Measurements from ENCODE around the gene LDLR.
"Not testable (repeated sequence)": the region's sequence is repeated elsewhere in the genome, so short reads cannot be mapped to it uniquely, and the experiment has no call there.

The LDLR gene

DNA sequence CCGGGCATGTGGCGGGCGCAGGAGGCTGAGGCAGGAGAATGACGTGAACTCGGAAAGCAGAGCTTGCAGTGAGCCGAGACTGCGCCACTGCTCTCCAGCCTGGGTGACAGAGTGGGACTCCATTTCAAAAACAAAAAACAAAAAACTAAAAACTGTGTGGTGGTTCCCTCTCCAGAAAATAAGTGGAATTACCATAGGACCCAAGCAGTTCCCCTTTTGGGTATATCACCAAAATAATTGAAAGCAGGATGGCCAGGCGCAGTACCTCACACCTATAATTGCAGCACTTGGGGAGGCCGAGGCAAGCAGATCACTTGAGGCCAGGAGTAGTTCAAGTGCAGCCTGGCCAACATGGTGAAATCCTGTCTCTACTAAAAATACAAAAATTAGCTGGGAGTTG is 15.7 kb upstream of the LDLR start:
- no peak for DNase-seq (ENCODE audit: low read depth)

DNA sequence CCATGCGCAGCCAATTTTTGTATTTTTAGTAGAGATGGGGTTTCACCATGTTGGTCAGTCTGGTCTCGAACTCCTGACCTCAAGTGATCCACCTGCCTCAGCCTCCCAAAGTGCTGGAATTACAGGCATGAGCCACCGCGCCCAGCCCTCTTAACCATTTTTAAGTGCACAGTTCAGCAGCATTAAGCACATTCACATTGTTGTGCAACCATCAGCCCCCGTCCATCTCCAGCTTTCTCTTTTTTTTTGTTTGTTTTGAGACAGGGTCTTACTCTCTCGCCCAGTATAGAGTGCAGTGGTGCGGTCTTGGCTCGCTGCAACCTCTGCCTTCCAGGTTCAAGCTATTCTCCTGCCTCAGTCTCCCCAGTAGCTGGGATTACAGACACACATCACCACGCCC is 12.5 kb upstream of the LDLR start:
- DNase-seq (ENCODE audit: low read depth), result not testable (repeated sequence)

DNA sequence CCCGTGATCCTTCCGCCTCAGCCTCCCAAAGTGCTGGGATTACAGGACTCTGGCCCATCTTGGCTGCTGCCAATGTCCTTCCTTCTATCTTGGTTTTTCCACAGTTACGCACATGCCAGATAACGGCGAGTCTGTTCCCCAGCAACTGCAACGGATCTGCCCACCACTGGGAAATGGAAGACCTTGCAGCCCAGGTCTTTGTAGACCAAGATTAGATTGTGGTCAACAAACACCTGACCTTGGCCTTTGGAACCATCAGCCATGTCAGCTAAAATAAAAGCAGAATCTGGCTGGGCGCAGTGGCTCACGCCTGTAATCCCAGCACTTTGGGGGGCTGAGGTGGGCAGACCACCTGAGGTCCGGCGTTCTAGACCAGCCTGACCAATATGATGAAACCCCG is 10.4 kb upstream of the LDLR start:
- DNase-seq (ENCODE audit: low read depth), result no peak

DNA sequence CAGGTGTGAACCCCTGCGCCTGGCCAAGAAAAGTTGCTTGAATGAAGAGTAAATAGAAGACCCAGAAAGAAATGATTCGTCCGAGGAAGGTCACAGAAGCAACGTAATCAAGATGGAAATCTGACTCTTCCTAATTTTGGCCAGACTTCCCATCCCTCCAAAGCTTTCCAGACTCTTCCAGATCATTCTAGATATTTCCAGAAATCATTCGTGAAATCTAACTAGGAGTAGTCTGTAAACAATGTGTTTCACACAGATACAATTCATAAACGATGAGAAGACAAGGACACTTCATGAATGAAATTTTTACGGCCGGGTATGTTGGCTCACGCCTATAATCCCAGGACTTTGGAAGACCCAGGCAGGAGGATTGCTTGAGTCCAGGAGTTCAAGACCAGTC is 9.3 kb upstream of the LDLR start:
- no peak for DNase-seq (ENCODE audit: low read depth)

DNA sequence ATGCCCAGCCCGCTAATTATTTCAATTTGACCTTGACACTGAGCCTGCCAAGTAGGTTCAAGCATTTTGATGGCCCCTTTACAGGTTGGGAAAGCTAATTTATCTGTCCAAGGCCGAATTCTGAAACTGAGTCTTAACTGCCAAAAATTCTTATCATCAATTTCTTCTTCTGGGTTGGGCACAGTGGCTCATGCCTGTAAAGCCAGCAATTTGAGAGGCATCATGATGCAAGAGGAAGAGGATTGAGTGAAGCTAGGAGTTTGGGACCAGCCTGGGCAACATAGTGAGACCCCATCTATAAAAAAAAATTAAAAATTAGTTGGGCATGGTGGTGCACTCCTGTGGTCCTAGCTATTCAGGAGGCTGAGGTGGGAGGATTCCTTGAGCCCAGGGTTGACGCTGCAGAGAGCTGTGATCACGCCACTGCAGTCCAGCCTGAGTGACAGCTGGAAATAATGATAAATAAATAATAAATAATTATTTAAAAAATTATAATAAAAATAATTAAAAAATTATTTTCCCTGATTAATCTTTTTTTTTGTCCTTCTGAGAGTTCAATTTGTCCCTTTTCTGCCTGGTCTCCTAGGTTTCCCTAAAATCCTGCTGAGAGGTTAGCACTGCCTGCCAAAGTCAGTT is 1.3 kb upstream of the LDLR start:
- DNase-seq (ENCODE audit: low read depth), result no peak

DNA sequence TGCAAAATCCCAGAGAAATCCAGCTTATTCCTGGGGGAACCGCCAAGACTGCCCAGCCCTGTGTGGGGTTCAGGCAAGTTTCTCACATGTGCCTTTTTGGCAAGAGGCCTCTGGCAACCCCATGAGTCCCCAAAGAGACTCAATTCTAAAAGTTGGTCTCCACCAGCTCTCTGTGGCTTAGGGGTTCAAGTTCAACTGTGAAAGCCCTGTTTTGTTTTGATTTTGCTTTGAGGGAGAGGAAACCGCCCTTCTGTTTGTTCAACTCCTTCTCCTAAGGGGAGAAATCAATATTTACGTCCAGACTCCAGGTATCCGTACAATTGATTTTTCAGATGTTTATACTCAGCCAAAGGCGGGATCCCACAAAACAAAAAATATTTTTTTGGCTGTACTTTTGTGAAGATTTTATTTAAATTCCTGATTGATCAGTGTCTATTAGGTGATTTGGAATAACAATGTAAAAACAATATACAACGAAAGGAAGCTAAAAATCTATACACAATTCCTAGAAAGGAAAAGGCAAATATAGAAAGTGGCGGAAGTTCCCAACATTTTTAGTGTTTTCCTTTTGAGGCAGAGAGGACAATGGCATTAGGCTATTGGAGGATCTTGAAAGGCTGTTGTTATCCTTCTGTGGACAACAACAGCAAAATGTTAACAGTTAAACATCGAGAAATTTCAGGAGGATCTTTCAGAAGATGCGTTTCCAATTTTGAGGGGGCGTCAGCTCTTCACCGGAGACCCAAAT is 583 bp upstream of the LDLR start:
- no peak for DNase-seq (ENCODE audit: low read depth)

DNA sequence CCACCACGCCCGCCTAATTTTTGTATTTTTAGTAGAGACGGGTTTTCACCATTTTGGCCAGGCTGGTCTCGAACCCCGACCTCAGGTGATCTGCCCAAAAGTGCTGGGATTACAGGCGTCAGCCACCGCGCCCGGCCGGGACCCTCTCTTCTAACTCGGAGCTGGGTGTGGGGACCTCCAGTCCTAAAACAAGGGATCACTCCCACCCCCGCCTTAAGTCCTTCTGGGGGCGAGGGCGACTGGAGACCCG is 676 bp downstream of the LDLR start:
- not testable (repeated sequence) for DNase-seq (ENCODE audit: low read depth)

DNA sequence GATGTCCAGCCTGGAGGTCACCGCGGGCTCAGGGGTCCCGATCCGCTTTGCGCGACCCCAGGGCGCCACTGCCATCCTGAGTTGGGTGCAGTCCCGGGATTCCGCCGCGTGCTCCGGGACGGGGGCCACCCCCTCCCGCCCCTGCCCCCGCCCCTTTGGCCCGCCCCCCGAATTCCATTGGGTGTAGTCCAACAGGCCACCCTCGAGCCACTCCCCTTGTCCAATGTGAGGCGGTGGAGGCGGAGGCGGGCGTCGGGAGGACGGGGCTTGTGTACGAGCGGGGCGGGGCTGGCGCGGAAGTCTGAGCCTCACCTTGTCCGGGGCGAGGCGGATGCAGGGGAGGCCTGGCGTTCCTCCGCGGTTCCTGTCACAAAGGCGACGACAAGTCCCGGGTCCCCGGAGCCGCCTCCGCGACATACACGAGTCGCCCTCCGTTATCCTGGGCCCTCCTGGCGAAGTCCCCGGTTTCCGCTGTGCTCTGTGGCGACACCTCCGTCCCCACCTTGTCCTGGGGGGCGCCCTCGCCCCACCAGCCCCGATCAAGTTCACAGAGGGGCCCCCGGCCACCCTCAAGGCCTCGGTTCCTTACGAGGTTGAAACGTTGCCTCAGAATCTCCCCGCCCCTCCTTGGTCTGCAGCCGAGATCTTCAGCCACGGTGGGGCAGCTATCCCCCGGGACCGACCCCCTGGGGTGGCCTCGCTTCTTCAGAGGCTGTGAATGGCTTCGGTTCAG is 1.2 kb downstream of the LDLR start:
- peak; percentile 97 for DNase-seq (ENCODE audit: low read depth)

DNA sequence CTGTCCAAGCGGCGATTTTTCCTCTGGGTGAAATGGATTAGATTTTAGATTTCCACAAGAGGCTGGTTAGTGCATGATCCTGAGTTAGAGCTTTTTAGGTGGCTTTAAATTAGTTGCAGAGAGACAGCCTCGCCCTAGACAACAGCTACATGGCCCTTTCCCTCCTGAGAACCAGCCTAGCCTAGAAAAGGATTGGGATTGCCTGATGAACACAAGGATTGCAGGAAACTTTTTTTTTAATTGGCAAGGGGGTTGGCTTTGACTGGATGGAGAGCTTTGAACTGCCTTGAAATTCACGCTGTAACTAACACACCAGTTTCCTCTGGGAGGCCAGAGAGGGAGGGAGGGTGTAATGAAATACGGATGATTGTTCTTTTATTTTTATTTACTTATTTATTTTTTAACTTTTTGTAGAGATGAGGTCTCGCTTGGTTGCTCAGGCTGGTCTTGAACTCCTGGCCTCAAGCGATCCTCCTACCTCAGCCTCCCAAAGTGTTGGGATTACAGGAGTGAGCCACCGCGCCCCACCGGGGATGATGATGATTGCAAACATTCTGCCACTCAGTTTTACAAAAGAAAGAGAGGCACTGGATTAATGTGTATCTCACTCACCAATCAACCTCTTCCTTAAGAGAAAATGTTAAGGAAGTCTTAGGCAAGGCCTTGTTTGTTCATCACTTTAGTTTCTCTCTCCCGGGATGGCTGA is 1.9 kb downstream of the LDLR start:
- no peak for DNase-seq (ENCODE audit: low read depth)

DNA sequence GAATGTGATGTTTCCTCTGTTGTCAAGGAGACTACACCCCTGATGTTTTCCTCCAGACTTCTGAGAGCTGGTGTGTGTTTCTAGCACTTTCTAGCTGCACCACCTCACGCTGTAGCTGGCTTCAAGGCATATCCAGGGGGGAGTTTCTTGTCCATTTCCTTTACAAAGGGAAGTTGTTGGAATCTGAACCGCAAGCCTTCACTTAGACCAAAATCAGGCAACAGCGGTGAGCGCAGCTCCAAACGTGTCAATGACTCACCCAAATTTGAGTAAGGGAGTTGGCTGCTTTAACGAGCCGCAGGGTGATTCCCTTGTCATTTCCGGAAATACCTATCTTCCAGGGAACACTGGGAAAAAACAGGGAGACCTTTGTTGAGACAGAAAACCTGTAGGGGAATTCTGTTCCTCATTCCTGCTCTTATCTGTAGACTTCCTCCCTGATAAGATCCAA is 2.5 kb downstream of the LDLR start:
- peak; percentile 91 for DNase-seq (ENCODE audit: low read depth)

DNA sequence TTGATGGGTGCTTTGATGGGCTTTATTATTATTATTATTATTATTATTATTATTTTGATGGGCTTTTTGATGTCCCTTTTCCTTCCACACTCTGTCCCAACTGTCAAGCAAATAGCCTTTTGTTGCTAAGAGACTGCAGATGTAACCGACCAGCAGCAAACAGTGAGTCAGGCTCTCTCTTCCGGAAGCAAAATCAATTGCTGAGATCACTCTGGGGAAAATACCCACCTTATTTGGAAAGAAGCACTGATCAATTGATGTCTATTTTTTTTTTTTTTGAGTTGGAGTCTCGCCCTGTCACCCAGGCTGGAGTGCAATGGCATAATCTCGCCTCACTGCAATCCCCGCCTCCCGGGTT is 2.9 kb downstream of the LDLR start:
- peak; percentile 76 for DNase-seq (ENCODE audit: low read depth)

DNA sequence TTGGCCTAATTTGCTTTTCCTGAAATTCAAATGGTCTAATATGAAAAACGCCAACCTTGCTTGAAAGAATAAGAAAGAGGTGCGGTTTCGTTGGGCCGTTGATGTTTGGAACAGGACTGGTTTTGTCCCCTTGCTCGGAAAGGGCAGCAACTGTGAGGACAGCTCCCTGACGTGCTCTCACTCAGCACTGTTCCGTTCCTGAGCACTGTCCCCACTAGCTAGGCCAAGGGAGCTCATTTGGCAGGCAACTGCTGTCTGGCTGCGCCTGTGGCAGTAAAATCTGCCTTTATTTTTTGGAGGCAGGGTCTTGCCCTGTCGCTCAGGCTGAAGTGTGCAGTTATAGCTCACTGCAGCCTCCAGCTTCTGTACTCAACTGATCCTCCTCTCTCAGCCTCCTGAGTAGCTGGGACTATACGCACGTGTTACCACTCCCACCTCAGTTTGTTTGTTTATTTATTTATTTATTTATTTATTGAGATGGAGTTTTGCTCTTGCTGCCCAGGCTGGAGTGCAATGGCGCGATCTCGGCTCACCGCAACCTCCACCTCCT is 4.5 kb downstream of the LDLR start:
- DNase-seq (ENCODE audit: low read depth), result no peak

DNA sequence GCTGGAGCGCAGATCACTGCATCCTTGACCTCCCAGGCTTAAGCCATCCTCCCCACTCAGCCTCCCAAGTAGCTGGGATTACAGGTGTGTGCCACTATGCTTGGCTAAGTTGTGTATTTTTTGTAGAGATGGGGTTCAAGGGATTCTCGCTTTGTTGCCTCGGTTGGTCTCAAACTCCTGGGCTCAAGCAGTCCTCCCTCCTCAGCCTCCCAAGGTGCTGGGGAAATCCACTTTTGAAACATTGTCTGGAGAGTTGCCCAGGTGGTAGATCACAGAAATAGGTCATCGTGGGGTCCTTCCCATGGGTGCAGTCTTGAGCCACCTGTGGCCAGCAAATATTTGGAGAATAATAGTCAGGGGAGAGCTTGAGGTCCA is 5.2 kb downstream of the LDLR start:
- no peak for DNase-seq (ENCODE audit: low read depth)

DNA sequence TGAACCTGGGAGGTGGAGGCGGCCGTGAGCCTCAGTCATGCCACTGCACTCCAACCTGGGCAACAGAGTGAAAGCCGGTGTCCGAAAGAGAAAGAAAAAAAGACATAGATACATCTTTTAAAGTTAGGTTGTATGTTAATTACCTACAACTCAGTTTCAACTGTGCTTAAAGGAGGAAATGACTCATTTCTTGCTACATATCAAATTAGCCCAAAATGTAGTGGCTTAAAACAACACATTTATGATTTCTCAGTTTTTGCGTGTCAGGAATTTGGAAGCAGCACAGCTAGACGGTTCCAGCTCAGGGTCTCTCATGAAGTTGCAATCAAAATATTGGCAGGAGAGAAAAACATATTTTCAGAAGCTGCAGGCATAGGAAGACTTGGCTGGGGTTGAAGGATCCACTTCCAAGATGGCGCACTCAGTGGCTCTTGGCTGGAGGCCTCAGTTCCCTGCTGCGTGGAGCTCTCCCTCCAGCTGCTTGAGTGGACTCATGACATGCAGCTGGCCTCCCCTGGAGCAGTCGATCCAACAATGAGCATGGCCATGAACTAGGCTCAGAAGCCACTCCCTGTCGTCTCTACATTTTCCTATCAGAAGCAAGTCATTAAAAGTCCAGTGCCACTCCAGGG is 7.1 kb downstream of the LDLR start:
- peak; percentile 69 for DNase-seq (ENCODE audit: low read depth)

DNA sequence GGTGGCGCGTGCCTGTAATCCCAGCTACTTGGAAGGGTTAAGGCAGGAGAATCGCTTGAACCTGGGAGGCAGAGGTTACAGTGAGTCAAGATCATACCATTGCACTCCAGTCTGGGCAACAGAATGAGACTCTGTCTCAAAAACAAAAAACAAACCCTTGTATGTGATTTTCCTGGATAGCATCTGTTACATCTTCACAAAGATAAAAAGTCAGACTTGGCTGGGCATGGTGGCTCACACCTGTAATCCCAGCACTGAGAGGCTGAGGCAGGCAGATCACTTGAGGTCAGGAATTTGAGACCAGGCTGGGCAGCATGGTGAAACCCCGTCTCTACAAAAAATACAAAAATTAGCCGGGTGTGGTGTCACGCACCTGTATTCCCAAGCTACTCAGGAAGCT is 8.1 kb downstream of the LDLR start:
- not testable (repeated sequence) for DNase-seq (ENCODE audit: low read depth)

DNA sequence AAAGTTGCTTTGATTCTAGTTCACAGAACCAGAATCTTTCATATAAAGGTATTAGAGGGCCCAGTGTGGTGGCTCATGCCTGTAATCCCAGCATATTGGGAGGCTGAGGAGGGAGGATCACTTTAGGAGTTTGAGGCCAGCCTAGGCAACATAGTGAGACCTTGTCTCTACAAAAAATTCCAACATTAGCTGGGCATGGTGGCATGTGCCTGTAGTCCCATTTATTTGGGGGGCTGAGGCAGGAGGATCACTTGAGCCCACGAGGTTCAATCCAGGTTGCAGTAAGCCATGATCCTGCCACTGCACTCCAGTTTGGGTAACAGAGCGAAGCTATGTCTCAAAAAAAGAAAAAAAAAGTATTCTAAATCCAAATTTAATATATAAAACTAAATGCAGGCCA is 9.1 kb downstream of the LDLR start:
- DNase-seq (ENCODE audit: low read depth), result no peak

DNA sequence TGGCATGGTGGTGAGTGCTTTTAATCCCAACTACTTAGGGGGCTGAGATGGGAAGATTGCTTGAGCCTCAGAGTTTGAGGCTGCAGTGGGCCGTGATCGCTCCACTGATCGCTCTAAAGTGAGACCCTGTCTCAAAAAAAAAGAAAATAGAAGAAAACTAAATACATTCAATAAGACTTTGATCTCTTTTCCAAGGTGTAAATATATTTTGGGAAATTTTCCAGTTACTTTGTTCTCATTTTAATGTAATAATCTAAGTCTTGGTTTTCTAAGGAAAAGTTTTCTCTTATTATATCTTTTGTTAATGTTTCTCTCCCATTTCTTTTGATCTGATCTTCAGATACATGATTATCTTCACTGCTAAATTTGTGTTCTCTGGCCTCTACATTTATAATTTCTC is 9.6 kb downstream of the LDLR start:
- DNase-seq (ENCODE audit: low read depth), result no peak

DNA sequence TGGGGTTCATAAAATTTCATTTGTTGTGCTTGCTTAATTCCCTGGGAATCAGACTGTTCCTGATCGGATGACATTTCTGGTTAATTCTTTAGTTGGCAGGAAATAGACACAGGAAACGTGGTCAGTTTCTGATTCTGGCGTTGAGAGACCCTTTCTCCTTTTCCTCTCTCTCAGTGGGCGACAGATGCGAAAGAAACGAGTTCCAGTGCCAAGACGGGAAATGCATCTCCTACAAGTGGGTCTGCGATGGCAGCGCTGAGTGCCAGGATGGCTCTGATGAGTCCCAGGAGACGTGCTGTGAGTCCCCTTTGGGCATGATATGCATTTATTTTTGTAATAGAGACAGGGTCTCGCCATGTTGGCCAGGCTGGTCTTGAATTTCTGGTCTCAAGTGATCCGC is 10.8 kb downstream of the LDLR start:
- no peak for DNase-seq (ENCODE audit: low read depth)

DNA sequence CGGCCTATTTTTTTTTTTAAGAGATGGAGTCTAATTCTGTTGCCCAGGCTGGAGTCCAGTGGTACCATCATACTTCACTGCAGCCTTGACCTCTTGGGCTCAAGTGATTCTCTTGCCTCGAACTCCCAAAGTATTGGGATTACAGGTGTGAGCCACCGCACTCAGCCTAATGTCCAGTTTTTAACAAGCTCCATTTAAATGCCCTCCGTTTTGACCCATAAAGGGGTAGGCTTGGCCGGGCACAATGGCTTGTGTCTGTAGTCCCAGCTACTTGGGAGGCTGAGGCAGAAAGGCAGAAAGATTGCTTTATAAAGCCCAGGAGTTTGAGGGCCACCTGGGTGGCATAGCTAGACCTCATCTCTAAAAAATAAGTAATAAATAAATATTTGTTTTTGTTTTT is 11.8 kb downstream of the LDLR start:
- DNase-seq (ENCODE audit: low read depth), result no peak

DNA sequence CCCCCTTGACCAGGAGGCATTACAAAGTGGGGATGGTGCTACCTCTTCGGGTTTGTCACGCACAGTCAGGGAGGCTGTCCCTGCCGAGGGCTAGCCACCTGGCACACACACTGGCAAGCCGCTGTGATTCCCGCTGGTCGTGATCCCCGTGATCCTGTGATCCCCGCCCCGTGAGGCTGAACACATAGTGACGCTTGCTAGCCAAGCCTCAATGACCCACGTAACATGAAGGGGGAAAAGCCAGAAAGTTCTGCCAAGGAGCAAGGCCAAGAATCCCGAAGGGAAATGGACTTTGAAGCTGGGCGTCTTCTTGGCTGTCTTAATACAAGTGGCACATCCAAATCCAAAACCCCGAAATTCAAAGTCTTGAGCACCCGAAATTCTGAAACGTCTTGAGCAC is 13.7 kb downstream of the LDLR start:
- no peak for DNase-seq (ENCODE audit: low read depth)

DNA sequence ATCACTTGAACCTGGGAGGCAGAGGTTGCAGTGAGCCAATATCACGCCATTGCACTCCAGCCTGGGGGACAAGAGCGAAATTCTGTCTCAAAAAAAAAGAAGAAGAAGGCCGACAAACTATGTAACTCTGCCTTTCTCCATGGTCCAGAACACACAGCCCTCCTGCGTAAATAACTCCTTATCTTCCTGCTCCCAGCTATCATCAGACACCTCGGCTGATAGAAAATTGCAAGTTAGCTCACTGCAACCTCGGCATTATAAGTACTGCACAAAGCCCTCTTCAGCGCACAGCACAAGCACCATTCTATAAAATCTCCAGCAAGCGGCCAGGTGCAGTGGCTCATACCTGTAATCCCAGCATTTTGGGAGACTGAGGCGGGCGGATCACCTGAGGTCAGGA is 14.4 kb downstream of the LDLR start:
- not testable (repeated sequence) for DNase-seq (ENCODE audit: low read depth)

DNA sequence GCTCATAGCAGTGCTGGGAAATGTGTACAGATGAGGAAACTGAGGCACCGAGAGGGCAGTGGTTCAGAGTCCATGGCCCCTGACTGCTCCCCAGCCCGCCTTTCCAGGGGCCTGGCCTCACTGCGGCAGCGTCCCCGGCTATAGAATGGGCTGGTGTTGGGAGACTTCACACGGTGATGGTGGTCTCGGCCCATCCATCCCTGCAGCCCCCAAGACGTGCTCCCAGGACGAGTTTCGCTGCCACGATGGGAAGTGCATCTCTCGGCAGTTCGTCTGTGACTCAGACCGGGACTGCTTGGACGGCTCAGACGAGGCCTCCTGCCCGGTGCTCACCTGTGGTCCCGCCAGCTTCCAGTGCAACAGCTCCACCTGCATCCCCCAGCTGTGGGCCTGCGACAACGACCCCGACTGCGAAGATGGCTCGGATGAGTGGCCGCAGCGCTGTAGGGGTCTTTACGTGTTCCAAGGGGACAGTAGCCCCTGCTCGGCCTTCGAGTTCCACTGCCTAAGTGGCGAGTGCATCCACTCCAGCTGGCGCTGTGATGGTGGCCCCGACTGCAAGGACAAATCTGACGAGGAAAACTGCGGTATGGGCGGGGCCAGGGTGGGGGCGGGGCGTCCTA is 15.9 kb downstream of the LDLR start:
- DNase-seq (ENCODE audit: low read depth), result no peak

All from iris pigment epithelial cell (primary cell).